CD4-positive, alpha-beta T cell treated with Interleukin-4 for 4 hours (primary cell): ENCODE measurements around the gene TBX1.

ENCODE experiments used
- DNase-seq: peaks from one replicate; pipeline ENCODE4 v3.0.0-alpha.2; 2020

Gene TBX1

DNA sequence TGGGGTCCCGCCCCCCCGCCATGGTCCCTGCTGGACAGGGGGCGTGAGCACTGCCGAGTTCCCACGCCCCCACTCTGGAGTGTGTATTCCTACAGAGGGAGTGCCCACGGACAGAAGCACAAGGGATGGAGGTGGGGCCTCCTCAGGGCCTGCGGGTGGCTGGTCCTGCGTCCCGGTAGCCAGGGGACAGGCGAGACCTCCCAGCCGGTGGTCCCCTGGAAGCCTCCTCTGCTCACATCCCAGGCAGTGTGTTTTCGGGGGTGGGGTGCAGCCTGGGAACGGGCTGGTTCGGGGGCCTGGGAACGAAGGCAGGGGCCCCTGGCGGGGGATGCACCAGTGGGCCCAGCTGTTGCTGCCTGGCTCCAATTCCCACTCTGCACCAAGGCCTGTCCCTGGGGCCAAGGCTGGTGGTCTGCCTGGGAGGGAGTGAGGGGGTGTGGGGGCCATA is 21.1 kb upstream of the TBX1 start:
- DNase-seq = no peak

GRCh38 chr22:19739911-19740449 is 20.6 kb upstream of the TBX1 start:
- DNase-seq = no peak

DNA sequence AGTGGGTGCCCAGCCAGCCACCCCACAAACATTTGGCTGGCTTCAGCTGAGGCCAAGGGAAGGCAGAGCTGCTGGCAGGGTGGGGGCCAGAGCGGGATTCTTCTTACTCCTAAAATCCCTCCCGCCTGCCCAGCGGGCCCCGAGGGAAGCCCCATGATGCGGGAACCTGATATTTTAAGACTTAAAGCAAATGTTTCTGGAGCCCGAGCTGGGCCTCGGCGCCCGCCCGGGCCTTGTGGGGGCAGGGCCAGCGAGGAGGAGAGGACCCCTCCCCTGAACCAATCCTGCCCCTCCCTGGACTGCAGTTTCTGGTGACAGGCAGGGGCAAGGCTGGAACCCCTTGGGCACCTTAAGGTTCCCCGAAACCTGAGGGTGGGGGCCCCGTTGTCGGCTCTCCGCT is 20.0 kb upstream of the TBX1 start:
- DNase-seq = no peak

GRCh38 chr22:19741053-19741452 is 19.5 kb upstream of the TBX1 start:
- no peak for DNase-seq

DNA sequence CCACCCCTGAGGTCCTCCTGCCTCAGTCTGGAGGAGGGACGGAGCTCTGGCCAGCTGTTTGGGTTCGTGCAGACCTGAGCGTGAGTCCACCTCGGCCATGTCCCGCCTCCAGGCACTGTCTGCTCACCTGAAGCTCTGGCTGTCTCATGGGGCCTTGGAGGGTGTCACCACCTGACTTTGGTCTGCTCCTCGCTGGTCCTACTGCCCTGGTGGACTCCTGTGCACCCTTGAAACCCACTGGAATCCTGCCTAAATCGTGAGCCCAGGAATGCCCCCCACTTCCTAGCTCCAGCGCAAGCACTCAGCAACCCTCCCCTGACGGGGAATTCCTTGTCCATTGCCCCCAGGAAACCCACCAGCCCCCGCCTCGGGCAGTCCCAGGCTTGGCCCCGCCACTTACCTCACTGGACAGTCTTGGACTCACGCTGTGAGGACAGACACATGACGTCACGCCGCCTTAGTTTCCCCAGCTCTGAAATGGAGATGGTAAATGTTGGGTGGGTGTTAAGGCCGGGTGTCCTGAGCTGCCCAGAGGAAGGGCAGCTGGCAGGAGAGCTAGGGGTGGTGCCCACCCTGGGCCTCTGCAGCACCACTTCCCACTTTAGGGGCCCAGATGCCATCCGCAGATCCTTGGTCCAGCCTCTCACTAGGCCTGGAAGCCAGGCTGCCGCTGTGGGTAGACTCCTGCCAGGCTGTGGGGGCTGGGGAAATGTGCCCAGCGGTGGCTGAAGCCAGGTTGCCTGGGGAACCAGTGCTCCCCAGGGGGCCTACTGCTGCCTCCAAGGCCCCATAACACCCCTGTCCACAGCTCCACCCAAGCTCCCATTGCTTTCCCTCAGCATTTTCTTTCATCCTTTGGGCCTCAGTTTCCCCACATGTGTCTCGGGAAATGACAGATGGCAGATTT is 18.2 kb upstream of the TBX1 start:
- no peak for DNase-seq

- no peak for DNase-seq
These were observed 17.5 kb upstream of the TBX1 start for GRCh38 chr22:19743081-19743480.

DNA sequence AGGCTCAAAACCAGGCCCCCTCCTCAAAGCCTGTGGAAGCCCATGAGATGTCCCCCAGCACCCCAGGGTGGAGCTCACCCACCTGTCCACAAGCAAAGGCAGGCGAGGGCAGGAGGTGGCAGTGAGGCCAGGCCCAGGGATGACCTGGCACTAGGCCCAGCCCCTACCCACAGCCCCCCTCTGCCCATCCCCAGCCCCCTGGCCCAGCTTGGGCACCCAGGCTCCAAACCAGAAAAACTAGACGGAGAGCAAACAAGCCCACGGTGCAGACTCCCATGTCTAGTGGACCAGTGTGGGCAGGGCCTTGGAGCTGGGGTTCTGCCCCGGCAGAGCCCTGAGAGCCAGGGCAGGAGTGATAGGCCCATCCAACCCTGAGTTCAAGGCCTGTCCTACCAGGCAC is 16.9 kb upstream of the TBX1 start:
- no peak for DNase-seq

GRCh38 chr22:19744350-19745006 is 16.1 kb upstream of the TBX1 start:
- DNase-seq = no peak

DNA sequence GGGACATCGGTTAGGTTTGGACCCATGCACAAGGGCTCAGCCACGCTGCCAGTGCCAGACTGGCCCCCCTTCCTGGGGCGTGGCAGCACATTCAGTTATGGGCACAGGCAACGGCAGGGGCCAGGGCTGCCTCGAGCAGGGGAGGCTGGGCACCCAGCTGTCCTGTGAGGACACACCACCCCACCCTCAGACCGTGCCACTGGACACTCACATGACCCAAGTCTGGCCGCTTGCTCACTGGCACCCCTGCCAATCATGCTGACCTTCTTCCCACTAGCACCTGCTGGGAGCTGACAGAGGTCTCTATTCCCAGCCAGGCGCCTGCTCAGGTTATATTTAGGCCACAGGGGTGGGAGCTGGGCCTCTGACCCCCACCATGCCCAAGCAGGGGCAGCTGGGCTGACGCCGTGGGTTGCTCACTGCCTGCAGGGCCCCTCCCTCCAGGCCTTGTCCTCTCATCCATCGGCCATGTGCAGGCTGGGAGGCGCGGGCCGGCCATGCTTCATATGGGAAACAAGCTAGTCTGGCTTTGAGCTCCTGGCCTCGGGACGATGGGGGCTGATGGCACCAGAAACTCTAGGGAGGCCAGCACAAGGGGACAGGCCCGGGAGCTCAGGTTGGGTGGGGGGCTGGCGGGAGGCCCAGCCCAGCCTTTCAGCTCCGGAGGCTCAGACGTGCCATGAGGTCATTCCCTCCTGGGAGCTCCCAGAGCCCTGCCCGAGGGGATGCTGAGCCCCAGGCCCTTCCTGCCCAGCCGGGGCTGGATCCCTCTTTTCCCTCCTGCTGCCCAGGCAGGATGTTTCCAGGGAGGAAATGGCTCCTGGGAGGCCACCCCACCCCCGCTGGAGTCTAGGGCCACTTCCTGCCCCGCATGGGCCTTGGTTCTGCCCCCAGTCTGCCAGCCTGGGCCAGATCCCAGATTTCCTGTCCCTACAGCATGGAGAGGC is 15.2 kb upstream of the TBX1 start:
- DNase-seq = no peak

DNA sequence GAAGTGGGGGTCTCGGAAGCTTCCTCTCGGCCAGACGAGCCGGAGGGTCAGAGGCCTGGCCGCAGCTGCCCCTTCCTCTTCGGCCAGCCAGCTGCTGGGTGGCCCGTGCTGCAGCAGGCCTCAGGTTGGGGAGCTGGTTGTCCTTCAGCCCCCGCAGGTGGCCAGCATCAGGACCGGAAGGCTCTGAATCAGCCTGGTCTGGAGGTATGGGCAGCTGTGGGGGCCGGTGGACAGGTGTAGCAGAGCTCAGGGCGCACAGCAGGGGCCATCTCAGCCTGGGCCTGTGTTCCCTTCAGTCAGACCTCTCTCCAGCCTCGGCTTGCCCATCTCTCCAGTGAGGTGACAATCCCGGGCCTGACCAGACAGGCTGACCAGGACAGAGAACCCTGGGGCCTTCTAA is 13.9 kb upstream of the TBX1 start:
- no peak for DNase-seq

DNA sequence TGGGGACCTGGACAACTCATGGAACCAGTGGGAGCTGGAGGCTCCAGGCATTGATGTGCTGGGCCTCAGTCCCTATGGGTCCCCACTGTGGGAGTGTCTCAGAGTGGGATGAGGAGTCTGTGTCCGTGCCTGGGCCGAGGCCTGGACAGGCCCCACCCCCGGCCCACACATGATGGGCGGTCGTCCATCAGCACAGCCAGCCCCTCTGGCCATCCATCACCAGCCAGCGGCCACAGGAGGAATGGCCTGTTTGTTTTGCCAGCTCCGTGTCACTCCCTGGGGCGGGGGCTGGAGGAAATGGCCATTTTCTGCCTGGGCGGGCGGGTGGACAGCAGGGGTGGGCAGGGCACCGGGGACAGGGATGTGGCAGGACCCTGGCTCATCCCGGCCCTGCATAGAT is 13.0 kb upstream of the TBX1 start:
- no peak for DNase-seq

- no peak for DNase-seq
These were observed 12.4 kb upstream of the TBX1 start for GRCh38 chr22:19748139-19748538.

GRCh38 chr22:19748991-19749664 is 11.4 kb upstream of the TBX1 start:
- no peak for DNase-seq

GRCh38 chr22:19749876-19750275 is 10.7 kb upstream of the TBX1 start:
- no peak for DNase-seq

DNA sequence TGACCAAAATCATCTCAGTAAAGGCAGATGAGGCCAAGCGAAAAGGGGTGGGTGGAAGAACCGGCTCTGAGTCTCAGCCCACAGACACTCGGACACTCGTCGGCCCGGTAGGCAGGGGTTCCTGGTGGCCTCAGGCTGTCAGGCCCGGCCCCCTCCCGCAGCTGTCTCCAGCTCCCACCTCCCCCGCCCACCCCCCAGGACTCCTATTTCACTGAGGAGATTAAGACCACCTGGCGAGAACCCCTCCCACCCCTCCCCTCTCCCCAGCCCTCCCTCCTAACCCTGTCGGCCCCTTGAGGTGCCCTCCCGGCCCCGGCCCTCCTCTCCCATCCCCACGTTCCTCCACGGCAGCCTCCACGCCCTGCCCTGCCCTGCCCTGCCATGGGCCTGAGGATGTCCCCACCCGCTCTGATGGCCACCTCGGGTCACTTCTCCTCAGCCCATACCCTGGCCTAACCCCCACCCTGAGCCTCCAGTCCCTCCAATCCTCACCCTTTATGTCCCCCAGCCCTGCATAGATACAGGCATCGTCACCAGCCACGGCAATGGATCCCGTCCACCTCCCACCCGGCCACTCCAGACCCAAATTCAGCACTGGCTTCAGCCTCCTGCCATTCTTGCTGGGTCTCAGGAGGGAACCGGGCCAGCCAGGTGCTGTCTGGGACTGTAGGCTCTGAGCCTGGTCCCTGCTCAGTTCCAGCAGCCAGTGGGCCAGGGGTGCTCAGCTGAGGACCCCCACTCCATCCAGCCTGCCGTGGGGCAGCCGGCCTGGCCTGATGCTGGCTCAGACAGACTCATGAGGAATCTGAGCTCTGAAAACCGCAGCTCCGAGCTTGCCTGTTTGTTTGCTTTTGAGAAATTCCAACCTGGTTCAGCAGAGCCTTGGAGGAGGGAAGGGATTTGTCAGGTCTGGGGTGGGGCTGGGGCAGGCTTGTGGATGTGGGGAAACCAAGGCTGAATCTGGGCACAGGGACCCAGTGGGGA is 9.8 kb upstream of the TBX1 start:
- DNase-seq = no peak

- DNase-seq = no peak
These were observed 8.9 kb upstream of the TBX1 start for GRCh38 chr22:19751497-19752245.

GRCh38 chr22:19753090-19753842 is 7.3 kb upstream of the TBX1 start:
- DNase-seq = no peak

DNA sequence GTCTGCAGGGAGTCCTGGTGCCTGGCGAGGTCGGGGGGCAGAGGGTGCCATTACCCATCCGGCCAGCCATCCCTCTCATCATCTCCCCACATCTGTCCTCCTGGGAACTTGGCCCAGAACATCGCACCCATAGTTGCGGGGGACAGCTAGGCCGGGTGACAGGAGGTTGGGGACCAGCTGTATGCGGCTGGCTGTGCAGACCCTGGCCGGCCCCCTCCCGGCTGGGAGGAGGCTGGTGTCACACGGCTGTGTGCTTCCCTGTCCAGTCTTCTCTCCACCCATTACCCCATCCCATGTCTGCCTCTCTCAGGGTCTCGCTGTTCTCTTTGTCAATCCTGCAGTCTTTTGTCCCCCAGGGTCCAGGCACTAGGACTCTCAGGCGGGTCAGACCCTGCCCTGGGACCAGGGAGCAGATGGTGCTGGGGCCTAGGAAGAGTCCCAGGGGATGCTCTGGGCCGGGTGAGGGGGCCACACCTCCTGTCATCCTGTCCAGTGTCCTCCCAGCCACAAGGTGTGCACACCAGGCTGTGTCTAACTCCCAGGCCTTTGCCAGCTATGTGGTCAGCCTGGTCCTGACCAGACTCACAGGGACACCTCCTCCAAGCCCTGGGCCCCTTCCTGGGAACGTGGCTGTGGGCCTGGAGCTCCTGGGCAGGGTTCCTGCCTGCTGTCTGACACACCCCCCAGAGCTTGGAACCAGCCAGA is 6.4 kb upstream of the TBX1 start:
- no peak for DNase-seq

- DNase-seq = no peak
These were observed 5.9 kb upstream of the TBX1 start for GRCh38 chr22:19754701-19755144.
